GM23248 (cell line): ENCODE measurements around the gene BCL2L12.

Experiments used
- EZH2 ChIP-seq: fragments of 200-600 bp; sonication (generic); IDR thresholded peaks from 2 replicates; pipeline ENCODE4 v1.6.1; 2018; ENCODE audit warnings: antibody characterized with exemption, mild to moderate bottlenecking; ENCODE audit not compliant: insufficient read depth, poor library complexity, severe bottlenecking
- EZH2phosphoT487 ChIP-seq: fragments of 200-600 bp; sonication (generic); IDR thresholded peaks from 2 replicates; pipeline ENCODE4 v1.6.1; 2018; ENCODE audit warnings: antibody characterized with exemption, moderate library complexity, mild to moderate bottlenecking, low read depth; ENCODE audit not compliant: insufficient read depth

- no peak for TF ChIP-seq EZH2
- no peak for TF ChIP-seq EZH2phosphoT487
Observed at GRCh38 chr19:49684251-49684982, 18.7 kb downstream of the BCL2L12 start.
